WTC11 (cell line): ENCODE measurements around the gene DRAM2. TPM values are rescaled to one million over a fixed set of nuclear protein-coding genes. Genes with fewer than 3 reads are reported as not detected.

Source experiments
- ATAC-seq: fragments of 200-7000 bp; cut with Tn5 transposase; 2 replicates; pipeline ENCODE4 v1.10.0; 2021; ENCODE audit warnings: mild to moderate bottlenecking, moderate library complexity
- CTCF ChIA-PET: fragments of 300-600 bp; sonication (Branson Sonifier 250); formaldehyde crosslinking; loops from one replicate; lab custom pipeline; 2021; ENCODE audit warnings: antibody characterized with exemption; lab: Charles Lee
- POLR2A ChIA-PET: fragments of 350-600 bp; sonication (Branson Sonifier 250); formaldehyde crosslinking; loops from one replicate; lab custom pipeline; 2021; ENCODE audit warnings: antibody characterized with exemption; lab: Charles Lee
- DNase-seq: peaks from one replicate; pipeline ENCODE4 v3.0.0; 2021; ENCODE audit warnings: low spot score
- H3K27ac Mint-ChIP-seq: 2 replicates; pipeline ENCODE4 v1.8.0; 2021; ENCODE audit warnings: mixed read lengths
- H3K27me3 Mint-ChIP-seq: 2 replicates; pipeline ENCODE4 v1.8.0; 2021; ENCODE audit warnings: low read depth, mild to moderate bottlenecking, moderate library complexity, mixed read lengths
- H3K36me3 Mint-ChIP-seq: 2 replicates; pipeline ENCODE4 v1.8.0; 2021; ENCODE audit warnings: mixed read lengths
- H3K4me1 Mint-ChIP-seq: 2 replicates; pipeline ENCODE4 v1.8.0; 2022; ENCODE audit warnings: mixed read lengths
- H3K4me3 Mint-ChIP-seq: 2 replicates; pipeline ENCODE4 v1.8.0; 2021; ENCODE audit warnings: mild to moderate bottlenecking, moderate library complexity, mixed read lengths
- H3K9me3 Mint-ChIP-seq: 2 replicates; pipeline ENCODE4 v1.8.0; 2021; ENCODE audit warnings: mixed read lengths
- CDX4 ChIP-seq: fragments of 250-450 bp; sonication (Bioruptor Pico); IDR thresholded peaks from 2 replicates; pipeline ENCODE4 v1.9.0; 2021; ENCODE audit warnings: moderate library complexity, mild to moderate bottlenecking, inconsistent platforms, borderline replicate concordance
- CREM ChIP-seq: sonication (generic); formaldehyde crosslinking; IDR thresholded peaks from 2 replicates; pipeline ENCODE4 v1.8.1; 2022; ENCODE audit warnings: mild to moderate bottlenecking, missing genetic modification reagents, moderate library complexity
- CTCF ChIP-seq: fragments of 200-600 bp; IDR thresholded peaks from 2 replicates; pipeline ENCODE4 v1.8.0; 2022; ENCODE audit warnings: antibody characterized with exemption
- E2F1 ChIP-seq: sonication (generic); formaldehyde crosslinking; IDR thresholded peaks from 2 replicates; pipeline ENCODE4 v1.8.0; 2022; ENCODE audit warnings: mild to moderate bottlenecking, missing genetic modification reagents
- E2F5 ChIP-seq: sonication (generic); formaldehyde crosslinking; IDR thresholded peaks from 2 replicates; pipeline ENCODE4 v1.8.1; 2022; ENCODE audit warnings: mild to moderate bottlenecking, moderate library complexity, missing genetic modification reagents
- ERG ChIP-seq: fragments of 250-450 bp; sonication (Bioruptor Pico); IDR thresholded peaks from 2 replicates; pipeline ENCODE4 v1.8.0; 2021; ENCODE audit warnings: mild to moderate bottlenecking
- ESRRA ChIP-seq: sonication (generic); formaldehyde crosslinking; IDR thresholded peaks from 2 replicates; pipeline ENCODE4 v1.8.1; 2022; ENCODE audit warnings: mild to moderate bottlenecking, missing genetic modification reagents, borderline replicate concordance
- ETV6 ChIP-seq: sonication (generic); formaldehyde crosslinking; IDR thresholded peaks from 2 replicates; pipeline ENCODE4 v1.8.1; 2022; ENCODE audit warnings: mild to moderate bottlenecking, missing genetic modification reagents
- FOXJ3 ChIP-seq: sonication (generic); formaldehyde crosslinking; IDR thresholded peaks from 2 replicates; pipeline ENCODE4 v1.9.0; 2021; ENCODE audit warnings: missing genetic modification reagents, mild to moderate bottlenecking, borderline replicate concordance
- FOXP1 ChIP-seq: sonication (generic); formaldehyde crosslinking; IDR thresholded peaks from 2 replicates; pipeline ENCODE4 v1.8.0; 2022; ENCODE audit warnings: missing genetic modification reagents, mild to moderate bottlenecking, moderate library complexity, borderline replicate concordance
- JAZF1 ChIP-seq: fragments of 250-450 bp; sonication (Bioruptor Pico); IDR thresholded peaks from 2 replicates; pipeline ENCODE4 v1.9.0; 2021; ENCODE audit warnings: moderate library complexity, mild to moderate bottlenecking, inconsistent platforms
- KAT7 ChIP-seq: sonication (generic); formaldehyde crosslinking; IDR thresholded peaks from 2 replicates; pipeline ENCODE4 v1.8.1; 2023; ENCODE audit warnings: missing genetic modification reagents, mild to moderate bottlenecking, borderline replicate concordance
- MLX ChIP-seq: sonication (generic); formaldehyde crosslinking; IDR thresholded peaks from 2 replicates; pipeline ENCODE4 v1.8.1; 2023; ENCODE audit warnings: mild to moderate bottlenecking, missing genetic modification reagents, moderate library complexity
- MYBL2 ChIP-seq: sonication (generic); formaldehyde crosslinking; IDR thresholded peaks from 2 replicates; pipeline ENCODE4 v1.8.1; 2023; ENCODE audit warnings: mild to moderate bottlenecking, moderate library complexity, missing genetic modification reagents
- NFE2L1 ChIP-seq: sonication (generic); formaldehyde crosslinking; IDR thresholded peaks from 2 replicates; pipeline ENCODE4 v1.8.1; 2023; ENCODE audit warnings: missing genetic modification reagents
- NR1H2 ChIP-seq: sonication (generic); formaldehyde crosslinking; IDR thresholded peaks from 2 replicates; pipeline ENCODE4 v1.9.0; 2021; ENCODE audit warnings: mild to moderate bottlenecking, moderate library complexity, missing genetic modification reagents
- SP1 ChIP-seq: sonication (generic); formaldehyde crosslinking; conservative IDR thresholded peaks from 2 replicates; pipeline ENCODE4 v1.8.1; 2022; ENCODE audit warnings: missing genetic modification reagents
- ZBTB21 ChIP-seq: sonication (generic); formaldehyde crosslinking; IDR thresholded peaks from 2 replicates; pipeline ENCODE4 v1.8.1; 2023; ENCODE audit warnings: mild to moderate bottlenecking, missing genetic modification reagents, borderline replicate concordance
- ZMAT4 ChIP-seq: fragments of 250-450 bp; sonication (Bioruptor Pico); IDR thresholded peaks from 2 replicates; pipeline ENCODE4 v1.9.0; 2021; ENCODE audit warnings: mild to moderate bottlenecking
- ZNF232 ChIP-seq: sonication (generic); formaldehyde crosslinking; IDR thresholded peaks from 2 replicates; pipeline ENCODE4 v1.8.0; 2022; ENCODE audit warnings: mild to moderate bottlenecking, missing genetic modification reagents
- ZNF317 ChIP-seq: sonication (generic); formaldehyde crosslinking; IDR thresholded peaks from 2 replicates; pipeline ENCODE4 v1.8.1; 2023; ENCODE audit warnings: low read depth, mild to moderate bottlenecking, moderate library complexity, missing genetic modification reagents, borderline replicate concordance
- ZNF423 ChIP-seq: fragments of 250-450 bp; sonication (Bioruptor Pico); IDR thresholded peaks from 2 replicates; pipeline ENCODE4 v2.1.2; 2022; ENCODE audit warnings: mild to moderate bottlenecking, moderate library complexity
- ZNF425 ChIP-seq: fragments of 250-450 bp; sonication (Bioruptor Pico); conservative IDR thresholded peaks from 2 replicates; pipeline ENCODE4 v1.9.0; 2021; ENCODE audit warnings: mild to moderate bottlenecking
- total RNA-seq: library from RNA; stranded (reverse); gene quantifications from 3 replicates; pipeline ENCODE4 v1.2.3, GENCODE V29; 2021

DRAM2 gene
- total RNA-seq, 1 experiment from 2014 or later, result 34.3 TPM

GRCh38 chr1:111147948-111148347 is 8.1 kb upstream of the DRAM2 start (continued):
- TF ChIP-seq E2F1 (CRISPR knock-in tag), result no peak
- TF ChIP-seq ZNF423 (CRISPR knock-in tag), result no peak
- TF ChIP-seq NR1H2 (CRISPR knock-in tag), result no peak

GRCh38 chr1:111145963-111146768 is 6.3 kb upstream of the DRAM2 start:
- Mint-ChIP-seq H3K36me3 (peaks cover 32% of the 10 kb centered on the region), H3K4me1 (peaks cover 16% of the 10 kb centered on the region), H3K4me3 (no peak overlapping the region), H3K9me3 (no peaks in the 10 kb centered on the region), H3K27me3 (no peaks in the 10 kb centered on the region), H3K27ac (peak overlapping the region; percentile 8)
- POLR2A ChIA-PET, result no interaction called here
- CTCF ChIA-PET, result interaction anchor here (0.8 kb wide), 1 partner anchor 76 kb away, joined by 3 read pairs; no protein-coding TSS in a partner anchor
- ATAC-seq, result no peak
- no peak for TF ChIP-seq CTCF
- TF ChIP-seq NFE2L1, result no peak
- no peak for TF ChIP-seq ETV6 (CRISPR knock-in tag)
- no peak for TF ChIP-seq SP1 (CRISPR knock-in tag)
- TF ChIP-seq E2F5 (CRISPR knock-in tag), result no peak
- no peak for TF ChIP-seq MYBL2 (CRISPR knock-in tag)
- no peak for TF ChIP-seq FOXJ3
- no peak for TF ChIP-seq ZBTB21 (CRISPR knock-in tag)
- TF ChIP-seq JAZF1 (CRISPR knock-in tag), result no peak
- TF ChIP-seq ZNF232 (CRISPR knock-in tag), result no peak
- no peak for TF ChIP-seq ESRRA (CRISPR knock-in tag)
- no peak for TF ChIP-seq ZNF317
- no peak for TF ChIP-seq ERG (CRISPR knock-in tag)
- TF ChIP-seq KAT7 (CRISPR knock-in tag), result no peak
- TF ChIP-seq FOXP1, result no peak
- TF ChIP-seq MLX (CRISPR knock-in tag), result no peak
- no peak for DNase-seq

GRCh38 chr1:111145542-111145941 is 5.6 kb upstream of the DRAM2 start:
- Mint-ChIP-seq H3K4me3 (no peak overlapping the region), H3K4me1 (peaks cover 20% of the 10 kb centered on the region), H3K9me3 (no peaks in the 10 kb centered on the region), H3K27me3 (no peaks in the 10 kb centered on the region), H3K27ac (no peak overlapping the region; the same call in 1 of the 2 replicates), H3K36me3 (peaks cover 26% of the 10 kb centered on the region)
- TF ChIP-seq CREM (CRISPR knock-in tag) (no peak), CDX4 (CRISPR knock-in tag) (no peak), MLX (CRISPR knock-in tag) (no peak), ZNF425 (CRISPR knock-in tag) (no peak), ZMAT4 (no peak)
- ATAC-seq, result no peak
- ChIA-PET CTCF (no interaction called here), POLR2A (no interaction called here)
- DNase-seq, result no peak
